ENCODE results near the gene RIBC1. TPM values are rescaled to one million over a fixed set of nuclear protein-coding genes. Genes with fewer than 3 reads are reported as not detected.

RIBC1 gene
- total and polyA plus RNA-seq, 8 donors = 0.93 to 1.7 (median 1.4) TPM; not detected in 5

- H3K9me3 ChIP-seq = no peaks in the 10 kb centered on the region
- no peak for DNase-seq
- WGBS, 5 donors = 94 to 99% (median 95%) methylated on average over 8 of the region's 8 CpGs
- H3K27me3 ChIP-seq = peaks cover 0 to 10% (median 0%) of the 10 kb centered on the region in 3 donors
- intact Hi-C loops (cut with DNase I; ENCODE audit: low total_unique reads) = loop anchor here (10.0 kb wide), 1 partner anchor 115 kb away; no protein-coding TSS in a partner anchor
- H3K27ac ChIP-seq = no peak overlapping the region
- no peak for TF ChIP-seq POLR2AphosphoS5 (IDR thresholded peaks at IDR 0.05)
- TF ChIP-seq CTCF (IDR thresholded peaks at IDR 0.05) = no peak
- TF ChIP-seq EP300 (IDR thresholded peaks at IDR 0.05) = no peak
- no peak for TF ChIP-seq POLR2A (IDR thresholded peaks at IDR 0.05)
- no peak overlapping the region for H3K4me3 ChIP-seq
- peaks cover 0 to 45% (median 34%) of the 10 kb centered on the region in 4 donors for H3K36me3 ChIP-seq
- H3K4me1 ChIP-seq = peaks cover 0 to 12% (median 8%) of the 10 kb centered on the region in 4 donors
Observed at GRCh38 chrX:53429755-53430154, 7.1 kb downstream of the RIBC1 start.

GRCh38 chrX:53430231-53430630 lies 7.6 kb downstream of the RIBC1 start:
- no peak overlapping the region for H3K4me3 ChIP-seq
- peaks cover 0 to 45% (median 34%) of the 10 kb centered on the region in 4 donors for H3K36me3 ChIP-seq
- DNase-seq = no peak
- H3K9me3 ChIP-seq = no peaks in the 10 kb centered on the region
- peaks cover 0 to 10% (median 0%) of the 10 kb centered on the region in 3 donors for H3K27me3 ChIP-seq
- WGBS, 5 donors = 88 to 95% (median 92%) methylated on average over 9 of the region's 9 CpGs
- intact Hi-C loops (cut with DNase I; ENCODE audit: low total_unique reads) = loop anchor here (10.0 kb wide), 1 partner anchor 115 kb away; no protein-coding TSS in a partner anchor
- H3K4me1 ChIP-seq = peaks cover 0 to 13% (median 10%) of the 10 kb centered on the region in 4 donors
- no peak overlapping the region for H3K27ac ChIP-seq
- TF ChIP-seq POLR2A (IDR thresholded peaks at IDR 0.05) = no peak
- no peak for TF ChIP-seq EP300 (IDR thresholded peaks at IDR 0.05)
- no peak for TF ChIP-seq POLR2AphosphoS5 (IDR thresholded peaks at IDR 0.05)
- no peak for TF ChIP-seq CTCF (IDR thresholded peaks at IDR 0.05)

- peak; percentile 92 to 96 for DNase-seq
- Histone ChIP-seq H3K27me3 (peaks cover 0 to 15% (median 0%) of the 10 kb centered on the region in 3 donors), H3K27ac (peak within 1 kb of the TSS; percentile 33 to 84 (median 74)), H3K36me3 (peaks cover 0 to 35% (median 30%) of the 10 kb centered on the region in 4 donors), H3K9me3 (no peaks in the 10 kb centered on the region), H3K4me1 (peaks cover 0 to 13% (median 10%) of the 10 kb centered on the region in 4 donors), H3K4me3 (peak within 1 kb of the TSS; percentile 52 to 72 (median 62))
- TF ChIP-seq POLR2AphosphoS5 (IDR thresholded peaks at IDR 0.05) (peak; percentile 55 to 78 (median 56)), EP300 (IDR thresholded peaks at IDR 0.05) (no peak)
- WGBS, 5 donors = 2 to 26% (median 8%) methylated on average over 27 to 61 of the region's 61 CpGs
- intact Hi-C loops (cut with DNase I; ENCODE audit: low total_unique reads) = loop anchor here (10.0 kb wide), 1 partner anchor 119 kb away; no protein-coding TSS in a partner anchor
Observed at GRCh38 chrX:53433651-53434639, 11.3 kb downstream of the RIBC1 start, which contains the start of gene HSD17B10. HSD17B10 (minus strand) TSS chrX:53434370; CDS start chrX:53434345, 25 bp downstream.

- WGBS, 5 donors = 0 to 8% (median 3%) methylated on average over 4 of the region's 4 CpGs
- Histone ChIP-seq H3K4me3 (no peak overlapping the region), H3K27me3 (peaks cover 0 to 27% (median 0%) of the 10 kb centered on the region in 3 donors), H3K27ac (no peak overlapping the region), H3K36me3 (peaks cover 0 to 16% (median 15%) of the 10 kb centered on the region in 4 donors), H3K9me3 (no peaks in the 10 kb centered on the region), H3K4me1 (peaks cover 0 to 20% (median 13%) of the 10 kb centered on the region in 4 donors)
- peak in 5 of 7 experiments; percentile 52 to 90 (median 80) for TF ChIP-seq CTCF (IDR thresholded peaks at IDR 0.05)
- TF ChIP-seq POLR2AphosphoS5 (IDR thresholded peaks at IDR 0.05) = peak in 1 of 3 donors; percentile 16
- TF ChIP-seq EP300 (IDR thresholded peaks at IDR 0.05) = no peak
- TF ChIP-seq POLR2A (IDR thresholded peaks at IDR 0.05) = no peak
- peak; percentile 74 to 89 for DNase-seq
- intact Hi-C loops (cut with DNase I; ENCODE audit: low total_unique reads) = loop anchor here (10.0 kb wide), 1 partner anchor 121 kb away; no protein-coding TSS in a partner anchor
Observed at GRCh38 chrX:53435997-53436396, 13.3 kb downstream of the RIBC1 start.

Measured in stomach (tissue), 9 donors.